Urothelium cell line (cell line): ENCODE results near the gene IRAG1.
"Not testable (repeated sequence)": the region's sequence is repeated elsewhere in the genome, so short reads cannot be mapped to it uniquely, and the experiment has no call there.

ENCODE experiments used
- DNase-seq: peaks from one replicate; pipeline ENCODE4 v3.0.0; 2011; ENCODE audit warnings: low spot score, mixed read lengths
- FAIRE-seq: peaks from 2 replicates; lab custom pipeline; 2011; peaks lifted over from hg19 to GRCh38; lab: Jason Lieb, UNC

The IRAG1 gene

DNA sequence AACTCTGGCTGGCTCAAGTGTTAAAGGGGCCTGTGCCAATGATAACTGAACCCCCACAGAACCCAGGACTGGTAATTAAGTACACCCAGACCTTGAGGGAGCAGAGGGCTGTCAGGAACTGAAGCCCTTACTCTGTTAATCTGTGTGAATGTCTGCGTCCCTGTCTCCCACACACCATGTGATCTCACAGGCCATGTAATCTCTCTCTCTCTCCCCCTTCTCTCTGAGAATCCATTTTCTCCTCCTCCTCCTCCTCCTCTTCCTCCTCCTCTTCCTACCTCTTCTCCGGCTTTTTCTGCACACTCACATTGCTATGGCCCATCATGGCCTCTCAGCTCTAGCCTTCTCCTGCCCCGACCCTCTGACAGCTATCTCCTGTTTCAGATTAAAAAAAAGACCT, 14.6 kb upstream of the IRAG1 start:
- FAIRE-seq (no peak), DNase-seq (no peak)

DNA sequence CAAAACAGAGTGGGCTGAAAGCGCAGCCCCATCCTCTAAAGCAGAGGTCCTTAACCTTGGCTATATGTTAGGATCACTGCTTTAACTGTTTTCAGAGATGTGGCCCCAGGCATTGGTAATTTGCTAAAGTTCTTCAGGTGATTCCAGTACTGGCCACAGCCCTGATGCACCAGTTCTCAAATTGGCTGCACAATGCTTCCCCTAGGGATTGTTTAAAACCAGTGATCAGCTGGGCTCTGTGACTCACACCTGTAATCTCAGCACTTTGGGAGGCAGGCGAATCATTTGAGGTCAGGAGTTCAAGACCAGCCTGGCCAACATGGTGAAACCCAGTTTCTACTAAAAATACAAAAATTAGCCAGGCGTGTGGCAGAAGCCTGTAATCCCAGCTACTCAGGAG, 8.4 kb upstream of the IRAG1 start:
- DNase-seq (no peak), FAIRE-seq (no peak)

DNA sequence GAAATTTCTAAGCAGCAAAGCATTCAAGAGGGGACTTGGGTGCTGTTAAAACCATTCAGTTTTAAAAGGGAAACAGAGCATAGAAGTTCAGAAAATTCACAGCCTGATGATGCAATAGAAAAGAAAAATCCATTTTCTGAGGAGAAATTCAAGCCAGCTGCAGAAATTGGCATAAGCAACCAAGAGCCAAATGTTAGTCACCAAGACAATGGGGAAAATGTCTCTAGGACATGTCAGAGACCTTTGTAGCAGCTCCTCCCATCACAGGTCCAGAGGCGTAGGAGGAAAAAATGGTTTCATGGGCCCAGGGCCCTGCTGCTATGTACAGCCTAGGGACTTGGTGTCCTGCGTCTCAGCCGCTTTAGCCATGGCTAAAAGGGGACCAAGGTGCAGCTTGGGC, 5.5 kb upstream of the IRAG1 start:
- FAIRE-seq, result no peak

GRCh38 chr11:10697323-10697620, 3.7 kb upstream of the IRAG1 start:
- DNase-seq, result no peak
- FAIRE-seq, result no peak

More for the DNA sequence above, 5.5 kb upstream of the IRAG1 start:
- DNase-seq, result no peak

GRCh38 chr11:10696468-10697322, 3.1 kb upstream of the IRAG1 start:
- no peak for FAIRE-seq
- no peak for DNase-seq

- no peak for DNase-seq
- FAIRE-seq, result no peak
Measured at GRCh38 chr11:10695833-10696232, 2.3 kb upstream of the IRAG1 start.

DNA sequence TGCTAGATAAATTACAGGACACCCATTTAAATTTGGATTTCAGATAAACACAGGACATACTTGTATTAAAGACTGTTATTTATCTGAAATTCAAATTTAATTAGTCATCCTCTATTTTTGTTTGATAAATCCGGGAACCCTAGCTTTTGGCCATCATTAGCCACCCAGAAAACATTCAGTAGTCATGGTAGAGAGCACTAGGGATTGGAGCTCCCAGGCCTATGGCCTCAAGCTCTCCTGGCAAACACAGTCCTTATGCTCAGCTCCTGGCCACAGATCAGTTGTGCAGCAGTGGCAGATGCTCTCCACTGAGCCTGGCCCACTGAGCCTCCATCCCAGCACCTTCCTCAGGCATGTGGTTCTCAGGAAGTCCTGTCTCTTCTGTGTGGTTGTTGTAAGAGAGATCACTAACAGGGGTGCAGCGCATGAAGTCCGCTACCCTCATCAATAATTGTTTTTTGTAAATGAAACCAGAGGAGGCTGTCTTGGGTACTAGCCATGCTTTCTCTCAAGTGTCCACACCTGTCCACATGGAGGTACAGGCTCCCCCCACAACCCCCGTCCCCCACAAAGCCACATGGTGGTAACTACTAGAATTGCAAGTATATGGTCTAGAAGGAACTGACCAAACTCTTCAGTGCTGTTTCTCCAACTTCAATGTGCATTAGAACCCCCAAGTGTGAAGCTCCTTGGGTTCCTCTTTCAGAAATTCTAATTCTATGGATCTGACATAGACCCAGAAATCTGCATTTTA, 1.1 kb upstream of the IRAG1 start:
- FAIRE-seq, result no peak

DNA sequence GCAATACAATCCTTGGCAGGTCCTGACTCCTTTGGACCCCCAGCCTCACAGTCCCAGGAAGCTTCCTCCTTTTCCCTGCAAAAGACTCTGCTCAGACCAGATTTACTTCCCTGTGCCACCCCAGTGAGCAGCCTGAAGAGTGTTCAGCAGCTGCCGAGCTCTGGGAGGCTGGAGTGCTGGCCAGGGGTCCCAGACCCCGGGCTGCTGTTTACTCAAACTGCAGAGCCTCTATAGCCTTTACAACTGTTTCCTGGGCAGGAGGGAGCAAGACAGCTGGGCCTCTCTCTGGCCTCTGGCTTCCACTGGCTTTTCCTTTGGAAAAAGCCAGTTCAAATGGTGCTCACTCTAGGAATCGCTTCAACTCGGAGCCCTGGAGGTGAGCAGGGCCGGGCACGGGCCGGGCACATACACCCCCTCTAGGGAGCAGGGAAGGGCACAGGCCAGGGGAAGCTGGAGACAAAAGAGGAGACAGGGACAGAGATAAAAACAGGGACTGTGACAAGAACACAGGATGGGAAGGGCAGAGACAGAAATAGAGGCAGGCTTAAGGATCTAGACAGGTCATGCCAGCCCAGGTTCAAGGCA, 932 bp downstream of the IRAG1 start:
- no peak for DNase-seq
- FAIRE-seq, result no peak

More for the DNA sequence above, 1.1 kb upstream of the IRAG1 start:
- no peak for DNase-seq

- DNase-seq (peak; percentile 59), FAIRE-seq (no peak)
Measured at GRCh38 chr11:10688401-10688800, 5.2 kb downstream of the IRAG1 start.

GRCh38 chr11:10686311-10686710, 7.2 kb downstream of the IRAG1 start:
- no peak for FAIRE-seq

GRCh38 chr11:10683429-10683828, 10.1 kb downstream of the IRAG1 start:
- no peak for FAIRE-seq
- DNase-seq, result no peak

More at GRCh38 chr11:10686311-10686710, 7.2 kb downstream of the IRAG1 start:
- no peak for DNase-seq

- DNase-seq (no peak), FAIRE-seq (no peak)
Measured at GRCh38 chr11:10680956-10681487, 12.5 kb downstream of the IRAG1 start.

GRCh38 chr11:10680279-10680678, 13.3 kb downstream of the IRAG1 start:
- FAIRE-seq, DNase-seq: not testable (repeated sequence)

GRCh38 chr11:10679644-10680043, 13.9 kb downstream of the IRAG1 start:
- DNase-seq (no peak), FAIRE-seq (no peak)

DNA sequence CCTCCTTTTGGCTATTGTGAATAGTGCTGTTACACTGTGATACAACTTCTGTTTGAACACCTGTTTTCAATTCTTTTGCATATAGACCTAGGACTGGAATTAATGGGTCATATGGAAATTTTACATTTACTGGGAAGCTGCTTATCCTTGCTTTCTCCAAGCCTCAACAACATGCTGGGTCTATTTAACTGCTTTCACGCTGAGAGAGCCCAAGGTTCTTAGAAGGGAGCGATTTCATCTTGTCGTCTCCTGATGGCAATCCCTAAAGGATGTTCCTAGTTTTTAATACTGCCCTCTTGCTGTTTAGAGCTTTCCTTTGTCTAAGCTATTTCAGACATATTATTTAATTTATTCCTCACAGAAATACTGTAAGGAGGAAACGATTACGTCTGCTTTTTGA, 15.5 kb downstream of the IRAG1 start:
- FAIRE-seq (no peak), DNase-seq (no peak)

DNA sequence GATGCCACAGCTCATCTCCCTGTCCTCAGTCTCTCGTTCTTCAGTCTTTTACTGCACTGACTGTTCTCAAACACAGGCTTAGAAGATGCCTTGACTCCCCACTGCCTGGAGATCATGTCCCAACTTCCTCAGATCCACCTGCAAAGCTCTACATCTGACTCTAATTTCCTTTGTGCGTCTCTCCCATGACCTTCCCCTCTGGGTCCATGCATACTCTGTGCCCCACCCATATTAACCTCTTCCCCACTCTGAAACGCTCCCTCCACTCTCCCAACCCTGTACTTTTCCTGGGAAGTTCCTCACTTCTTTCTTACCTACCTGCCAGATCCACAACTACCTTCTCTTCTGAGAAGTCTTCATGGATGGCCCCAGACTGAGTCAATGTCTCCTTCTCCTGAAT, 16.6 kb downstream of the IRAG1 start:
- no peak for FAIRE-seq

GRCh38 chr11:10674911-10675440, 18.6 kb downstream of the IRAG1 start:
- DNase-seq (no peak), FAIRE-seq (no peak)

More for the DNA sequence above, 16.6 kb downstream of the IRAG1 start:
- DNase-seq, result no peak

DNA sequence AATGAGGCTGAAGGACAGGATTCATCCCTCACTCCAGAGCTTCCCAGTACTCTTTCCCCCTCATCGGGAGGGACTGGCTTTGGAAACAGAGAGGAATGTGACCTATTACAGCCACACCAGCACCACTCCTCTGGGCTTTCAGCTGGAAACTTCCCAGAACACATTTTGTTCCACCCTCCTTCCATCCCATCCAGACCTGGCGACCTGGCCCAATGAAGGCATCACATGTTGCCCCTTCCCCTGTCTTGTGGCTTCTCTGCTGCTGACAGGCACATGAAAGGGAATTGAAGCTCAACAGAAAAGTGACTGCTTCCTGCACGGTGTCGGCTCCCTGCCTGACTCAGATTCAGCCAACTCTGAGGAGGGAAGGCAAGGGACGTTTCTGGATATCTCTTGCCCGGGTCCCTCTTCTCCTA, 19.1 kb downstream of the IRAG1 start:
- DNase-seq (no peak), FAIRE-seq (no peak)

DNA sequence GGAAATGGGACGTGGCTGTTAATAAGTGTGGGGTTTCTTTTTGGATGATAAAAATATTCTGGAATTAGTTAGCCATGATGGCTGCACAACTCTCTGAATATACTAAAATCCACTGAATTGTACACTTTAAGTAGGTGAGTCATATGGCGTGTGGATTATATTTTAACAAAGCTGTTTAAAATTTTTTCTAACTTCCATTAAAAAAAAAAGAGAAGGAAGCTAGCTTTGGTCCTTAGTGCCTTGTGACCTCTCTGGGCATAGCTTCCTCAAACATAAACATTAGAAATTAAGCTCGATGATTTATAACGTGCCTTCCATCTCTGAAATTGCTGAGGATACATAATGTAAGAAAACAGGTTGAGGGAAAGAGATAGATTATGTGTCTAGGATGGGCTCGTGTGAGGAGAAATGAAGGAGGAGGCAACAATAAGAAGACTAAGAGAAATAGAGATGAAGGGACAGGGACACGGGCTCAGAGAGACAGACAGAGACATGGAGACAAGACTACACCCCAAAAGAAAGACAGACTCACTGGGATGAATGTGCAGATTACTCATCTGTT, 20.0 kb downstream of the IRAG1 start:
- no peak for DNase-seq
- no peak for FAIRE-seq

GRCh38 chr11:10670099-10670498, 23.5 kb downstream of the IRAG1 start:
- DNase-seq, result no peak
- FAIRE-seq, result no peak
